ENCODE data around the gene RPP25L. TPM values are rescaled to one million over a fixed set of nuclear protein-coding genes. Genes with fewer than 3 reads are reported as not detected.
"Not testable (repeated sequence)": the region's sequence is repeated elsewhere in the genome, so short reads cannot be mapped to it uniquely, and the experiment has no call there.

The RPP25L gene
- total RNA-seq (2014; rRNA removed; shearing (Covaris generic)): 22.0 and 30.8 TPM in 2 replicates

GRCh38 chr9:34611811-34612787 is at the start of gene RPP25L:
RPP25L (minus strand) TSS chr9:34612097; CDS start chr9:34611296, 801 bp downstream.
- DNase-seq (ENCODE audit: low read depth): peak; percentile 93

- peak; percentile 47 for DNase-seq (ENCODE audit: low read depth)
These were observed 47.8 kb upstream of the RPP25L start for GRCh38 chr9:34659592-34660253.

- DNase-seq (ENCODE audit: low read depth): no peak
These were observed 46.6 kb upstream of the RPP25L start for GRCh38 chr9:34658461-34658860.

- DNase-seq (ENCODE audit: low read depth): no peak
These were observed 45.1 kb upstream of the RPP25L start for GRCh38 chr9:34656992-34657391.

- DNase-seq (ENCODE audit: low read depth): no peak
These were observed 43.5 kb upstream of the RPP25L start for GRCh38 chr9:34655394-34655793.

- DNase-seq (ENCODE audit: low read depth): no peak
These were observed 42.6 kb upstream of the RPP25L start for GRCh38 chr9:34654323-34655051.

GRCh38 chr9:34653151-34654072 is 41.5 kb upstream of the RPP25L start:
- peak; percentile 44 for DNase-seq (ENCODE audit: low read depth)

GRCh38 chr9:34652602-34653000 is 40.7 kb upstream of the RPP25L start:
- DNase-seq (ENCODE audit: low read depth): no peak

- peak; percentile 87 for DNase-seq (ENCODE audit: low read depth)
These were observed 40.1 kb upstream of the RPP25L start, which contains the start of gene IL11RA for GRCh38 chr9:34651876-34652601. IL11RA (plus strand) TSS chr9:34652185; CDS start chr9:34655218, 3,033 bp downstream.

GRCh38 chr9:34651321-34651720 is 39.4 kb upstream of the RPP25L start:
- DNase-seq (ENCODE audit: low read depth): no peak

GRCh38 chr9:34650816-34651215 is 38.9 kb upstream of the RPP25L start:
- DNase-seq (ENCODE audit: low read depth): no peak

GRCh38 chr9:34648673-34649072 is 36.8 kb upstream of the RPP25L start:
- DNase-seq (ENCODE audit: low read depth): no peak

- no peak for DNase-seq (ENCODE audit: low read depth)
These were observed 35.8 kb upstream of the RPP25L start for GRCh38 chr9:34647651-34648050.

- no peak for DNase-seq (ENCODE audit: low read depth)
These were observed 35.1 kb upstream of the RPP25L start for GRCh38 chr9:34647084-34647403.

- peak; percentile 97 for DNase-seq (ENCODE audit: low read depth)
These were observed 34.5 kb upstream of the RPP25L start, which contains the start of gene GALT for GRCh38 chr9:34646211-34647083. GALT (plus strand) TSS chr9:34646675; CDS start chr9:34646705, 30 bp downstream.

- DNase-seq (ENCODE audit: low read depth): no peak
These were observed 32.9 kb upstream of the RPP25L start for GRCh38 chr9:34644766-34645314.

GRCh38 chr9:34642679-34643078 is 30.8 kb upstream of the RPP25L start:
- DNase-seq (ENCODE audit: low read depth): no peak

- DNase-seq (ENCODE audit: low read depth): not testable (repeated sequence)
These were observed 27.4 kb upstream of the RPP25L start for GRCh38 chr9:34639322-34639721.

- DNase-seq (ENCODE audit: low read depth): no peak
These were observed 26.2 kb upstream of the RPP25L start for GRCh38 chr9:34638138-34638445.
